IMR-90 (cell line): Measurements from ENCODE around the gene RPL18. TPM values are rescaled to one million over a fixed set of nuclear protein-coding genes. Genes with fewer than 3 reads are reported as not detected.

Experiments
- ATAC-seq: fragments of 200-7000 bp; cut with Tn5 transposase; 2 replicates; pipeline ENCODE4 v1.9.1; 2020; ENCODE audit warnings: low read depth, mild to moderate bottlenecking, moderate library complexity
- BruUV-seq: library from RNA; stranded (reverse); fragments of 400-500 nt; replicated peaks from 2 replicates; lab custom pipeline; 2021; lab: Mats Ljungman, UMichigan
- CTCF ChIA-PET: fragments of 300-600 bp; formaldehyde crosslinking; extraction: SDS; loops from one replicate; lab custom pipeline; 2021; ENCODE audit warnings: antibody characterized with exemption; lab: Yijun Ruan, JAX
- POLR2A ChIA-PET: fragments of 300-600 bp; sonication (Branson Sonifier 250); formaldehyde crosslinking; loops from one replicate; lab custom pipeline; 2022; ENCODE audit warnings: antibody characterized with exemption; ENCODE audit not compliant: unreplicated experiment; lab: Charles Lee
- DNase-seq: peaks from one replicate; pipeline ENCODE4 v3.0.0; 2013
- H2AFZ ChIP-seq: replicated peaks from 2 replicates; pipeline ENCODE3; 2013; ENCODE audit warnings: low read length, mild to moderate bottlenecking; ENCODE audit not compliant: poor library complexity
- H2AK5ac ChIP-seq: 2 replicates; pipeline ENCODE4 v1.6.1; 2013; ENCODE audit warnings: low read depth, low read length, inconsistent platforms
- H2AK9ac ChIP-seq: replicated peaks from 2 replicates; pipeline ENCODE3; 2013; ENCODE audit warnings: mild to moderate bottlenecking, low read depth, low read length, moderate library complexity; ENCODE audit not compliant: poor library complexity
- H2BK120ac ChIP-seq: 2 replicates; pipeline ENCODE4 v1.6.1; 2013; ENCODE audit warnings: low read depth, low read length, inconsistent platforms
- H2BK15ac ChIP-seq: 3 replicates; pipeline ENCODE4 v1.6.1; 2013; ENCODE audit warnings: low read depth, low read length, inconsistent platforms
- H2BK20ac ChIP-seq: 2 replicates; pipeline ENCODE4 v1.6.1; 2013; ENCODE audit warnings: low read depth, mild to moderate bottlenecking, inconsistent platforms, low read length, moderate library complexity
- H2BK5ac ChIP-seq: 2 replicates; pipeline ENCODE4 v1.6.1; 2013; ENCODE audit warnings: mild to moderate bottlenecking, low read depth, low read length, inconsistent platforms; ENCODE audit not compliant: poor library complexity, severe bottlenecking
- H3K14ac ChIP-seq: replicated peaks from 2 replicates; pipeline ENCODE4 v1.6.1; 2013; ENCODE audit warnings: low read depth, low read length, inconsistent platforms
- H3K18ac ChIP-seq: 2 replicates; pipeline ENCODE4 v1.6.1; 2013; ENCODE audit warnings: low read depth, low read length, control low read depth
- H3K23ac ChIP-seq: 2 replicates; pipeline ENCODE4 v1.6.1; 2013; ENCODE audit warnings: low read depth, low read length, inconsistent platforms
- H3K27ac ChIP-seq: 2 replicates; pipeline ENCODE4 v1.5.1; 2013; ENCODE audit warnings: mild to moderate bottlenecking, control low read depth, low read length; ENCODE audit not compliant: insufficient read depth
- H3K27me3 ChIP-seq: 2 replicates; pipeline ENCODE4 v1.6.1; 2013; ENCODE audit warnings: low read length; ENCODE audit not compliant: control insufficient read depth, insufficient read depth
- H3K36me3 ChIP-seq: 2 replicates; pipeline ENCODE4 v1.6.1; 2013; ENCODE audit warnings: low read length, mixed read lengths; ENCODE audit not compliant: control insufficient read depth, insufficient read depth
- H3K4ac ChIP-seq: 2 replicates; pipeline ENCODE4 v1.6.1; 2013; ENCODE audit warnings: low read depth, low read length, inconsistent platforms
- H3K4me1 ChIP-seq: 2 replicates; pipeline ENCODE4 v1.6.1; 2013; ENCODE audit warnings: low read length, mixed read lengths; ENCODE audit not compliant: control insufficient read depth, insufficient read depth
- H3K4me2 ChIP-seq: 2 replicates; pipeline ENCODE4 v1.6.1; 2013; ENCODE audit warnings: low read depth, mild to moderate bottlenecking, control low read depth, low read length, moderate library complexity
- H3K4me3 ChIP-seq: 2 replicates; pipeline ENCODE4 v1.5.1; 2013; ENCODE audit warnings: low read depth, mild to moderate bottlenecking, control low read depth, low read length, moderate library complexity; ENCODE audit not compliant: insufficient read depth
- H3K56ac ChIP-seq: 2 replicates; pipeline ENCODE4 v1.6.1; 2013; ENCODE audit warnings: low read length, inconsistent platforms; ENCODE audit not compliant: insufficient read depth; ENCODE audit errors: extremely low read depth
- H3K79me1 ChIP-seq, 2 experiments: 2 replicates each; pipeline ENCODE4 v1.6.1; 2013; ENCODE audit warnings: low read length in 2 of 2, inconsistent platforms in 1 of 2, low read depth in 1 of 2
- H3K9ac ChIP-seq: 2 replicates; pipeline ENCODE4 v1.6.1; 2013; ENCODE audit warnings: low read depth, low read length, control low read depth
- H3K9me1 ChIP-seq: 2 replicates; pipeline ENCODE4 v1.6.1; 2013; ENCODE audit warnings: low read length, inconsistent platforms; ENCODE audit not compliant: insufficient read depth
- H3K9me3 ChIP-seq: 2 replicates; pipeline ENCODE4 v1.6.1; 2013; ENCODE audit warnings: low read length; ENCODE audit not compliant: control insufficient read depth, insufficient read depth
- H4K20me1 ChIP-seq: 2 replicates; pipeline ENCODE4 v1.6.1; 2013; ENCODE audit warnings: low read length, inconsistent platforms; ENCODE audit not compliant: insufficient read depth
- H4K5ac ChIP-seq: 2 replicates; pipeline ENCODE4 v1.6.1; 2013; ENCODE audit warnings: mild to moderate bottlenecking, low read depth, low read length, control low read depth
- H4K8ac ChIP-seq, 2 experiments: 2 replicates each; pipeline ENCODE4 v1.6.1; 2013; ENCODE audit warnings: low read depth in 2 of 2, low read length in 2 of 2, control low read depth in 1 of 2, inconsistent platforms in 1 of 2
- H4K91ac ChIP-seq: 2 replicates; pipeline ENCODE4 v1.6.1; 2013; ENCODE audit warnings: low read depth, low read length, inconsistent platforms; ENCODE audit not compliant: insufficient read depth
- MXI1 ChIP-seq: IDR thresholded peaks from 2 replicates; pipeline ENCODE4 v1.6.1; 2012; ENCODE audit warnings: low read depth, mild to moderate bottlenecking, low read length, moderate library complexity, borderline replicate concordance
- WGBS, 2 experiments: methylation state at CpG; one replicate each; pipeline versions ENCODE4 v1.1.5 to v1.1.7; 2013; ENCODE audit warnings: missing lambda C conversion rate in 2 of 2; ENCODE audit not compliant: insufficient read length in 1 of 2; ENCODE audit errors: extremely low coverage in 2 of 2; 5-methylcytosine and 5-hydroxymethylcytosine counted together
- dilution Hi-C: fragments of 300-500 bp; cut with HindIII; formaldehyde crosslinking; loops from one replicate; pipeline ENCODE4 v1.14.3; 2018; ENCODE audit warnings: low sequenced_read_pairs; ENCODE audit not compliant: unreplicated experiment
- in situ Hi-C: fragments of 300-500 bp; cut with MboI; formaldehyde crosslinking; loops from 3 replicates; pipeline ENCODE4 v1.14.3; 2019; ENCODE audit warnings: low sequenced_read_pairs, inconsistent platforms, mixed read lengths
- intact Hi-C: fragments of 100-400 bp; cut with micrococcal nuclease; formaldehyde crosslinking; loops from 2 replicates; pipeline ENCODE4 v1.10.0; 2022
- polyA plus RNA-seq, 3 experiments: library from polyadenylated mRNA; depleted of rRNA; stranded (reverse); fragments of >200 nt; gene quantifications; 2 replicates each; pipeline ENCODE4 v1.2.3, GENCODE V29; 2012; ENCODE audit warnings: low replicate concordance in 1 of 3
- total RNA-seq: library from RNA; depleted of rRNA; stranded (reverse); fragments of >200 nt; gene quantifications from 2 replicates; pipeline ENCODE4 v1.2.3, GENCODE V29; 2012
- TF ChIP-seq, protein P1 (sequence below): conservative IDR thresholded peaks from 2 replicates; pipeline ENCODE4 v1.5.1; 2012; ENCODE audit warnings: mild to moderate bottlenecking, low read depth, low read length, improper control_type of control experiment

Gene RPL18
- total and polyA plus RNA-seq, 2 of the 4 experiments (the other 2 are of a cell fraction), result 1,909 to 2,254 TPM

DNA sequence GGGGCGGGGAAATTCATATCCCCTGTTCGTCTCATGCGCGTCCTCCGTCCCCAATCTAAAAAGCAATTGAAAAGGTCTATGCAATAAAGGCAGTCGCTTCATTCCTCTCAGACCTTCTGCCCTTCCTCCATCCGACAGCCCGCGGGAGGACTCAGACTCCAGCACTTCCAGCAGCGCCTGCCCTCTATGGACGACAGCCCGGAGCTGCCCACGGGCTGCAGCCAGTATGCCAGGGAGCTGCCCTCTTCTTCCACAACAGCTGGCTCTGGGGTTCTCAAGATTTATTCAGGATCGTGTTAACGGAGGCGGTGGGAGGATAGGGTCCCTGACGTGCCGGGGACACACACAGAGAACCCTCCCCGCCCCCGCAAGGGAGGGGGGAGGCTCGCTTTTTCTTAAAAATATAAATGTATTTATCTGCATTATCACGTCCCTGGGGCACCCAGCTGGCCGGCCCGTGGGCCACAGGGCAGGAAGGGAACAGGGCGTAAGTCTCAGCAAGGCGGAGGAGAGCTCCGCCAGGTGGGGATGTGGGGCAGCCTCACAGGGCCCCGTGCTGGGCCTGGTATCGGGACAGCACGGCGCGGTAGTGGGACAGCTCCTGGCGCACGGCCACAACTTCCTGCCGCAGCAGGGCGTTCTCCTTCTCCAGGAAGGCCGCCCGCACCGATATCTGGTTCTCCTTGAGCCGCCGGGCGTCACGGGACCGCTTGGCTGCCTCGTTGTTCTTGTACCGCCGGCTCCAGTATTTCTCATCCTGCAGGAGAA lies 11.5 kb upstream of the RPL18 start:
- Histone ChIP-seq H2BK5ac (no peak overlapping the region), H2BK20ac (no peak overlapping the region), H3K9me3 (no peaks in the 10 kb centered on the region), H4K5ac (no peak overlapping the region; the same call in 1 of the 2 replicates), H3K18ac (no peak overlapping the region), H3K9ac (no peak overlapping the region), H3K23ac (no peak overlapping the region), H3K4ac (peak overlapping the region; percentile 5; the same call in 1 of the 2 replicates), H2AFZ (peak overlapping the region; percentile 46), H3K9me1 (peaks cover 23% of the 10 kb centered on the region), H2AK9ac (peak overlapping the region; percentile 79), H3K79me1 (peaks cover 0 to 15% of the 10 kb centered on the region in 2 experiments; a peak in 3 of 4 replicates), H4K8ac (peak overlapping the region in 1 of 2 experiments; percentile 59; a peak in 1 of 4 replicates), H3K27me3 (no peaks in the 10 kb centered on the region), H3K4me1 (peaks cover 39% of the 10 kb centered on the region), H2BK120ac (no peak overlapping the region), H4K91ac (no peak overlapping the region; the same call in 1 of the 2 replicates), H3K56ac (no peak overlapping the region), H2AK5ac (no peak overlapping the region), H3K4me3 (no peak overlapping the region), H3K4me2 (no peak overlapping the region; the same call in 1 of the 2 replicates), H2BK15ac (no peak overlapping the region), H3K27ac (no peak overlapping the region; the same call in 1 of the 2 replicates), H4K20me1 (no peaks in the 10 kb centered on the region), H3K14ac (no peak overlapping the region), H3K36me3 (peaks cover 6% of the 10 kb centered on the region; the same call in 1 of the 2 replicates)
- peak; percentile 9 for ATAC-seq
- 14% methylated on average over 12 of the region's 47 CpGs; no CpG with 5 or more reads in 1 of the 2 experiments for WGBS, 2 experiments
- in situ Hi-C loops (no loop called here), intact Hi-C loops (no loop called here), dilution Hi-C loops (no loop called here)
- TF ChIP-seq MXI1, result no peak
- TF ChIP-seq, protein P1, sequence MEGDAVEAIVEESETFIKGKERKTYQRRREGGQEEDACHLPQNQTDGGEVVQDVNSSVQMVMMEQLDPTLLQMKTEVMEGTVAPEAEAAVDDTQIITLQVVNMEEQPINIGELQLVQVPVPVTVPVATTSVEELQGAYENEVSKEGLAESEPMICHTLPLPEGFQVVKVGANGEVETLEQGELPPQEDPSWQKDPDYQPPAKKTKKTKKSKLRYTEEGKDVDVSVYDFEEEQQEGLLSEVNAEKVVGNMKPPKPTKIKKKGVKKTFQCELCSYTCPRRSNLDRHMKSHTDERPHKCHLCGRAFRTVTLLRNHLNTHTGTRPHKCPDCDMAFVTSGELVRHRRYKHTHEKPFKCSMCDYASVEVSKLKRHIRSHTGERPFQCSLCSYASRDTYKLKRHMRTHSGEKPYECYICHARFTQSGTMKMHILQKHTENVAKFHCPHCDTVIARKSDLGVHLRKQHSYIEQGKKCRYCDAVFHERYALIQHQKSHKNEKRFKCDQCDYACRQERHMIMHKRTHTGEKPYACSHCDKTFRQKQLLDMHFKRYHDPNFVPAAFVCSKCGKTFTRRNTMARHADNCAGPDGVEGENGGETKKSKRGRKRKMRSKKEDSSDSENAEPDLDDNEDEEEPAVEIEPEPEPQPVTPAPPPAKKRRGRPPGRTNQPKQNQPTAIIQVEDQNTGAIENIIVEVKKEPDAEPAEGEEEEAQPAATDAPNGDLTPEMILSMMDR, result peak; percentile 13; the same call in 1 of the 2 replicates
- BruUV-seq, result no TSS peak
- no peak for DNase-seq
- CTCF ChIA-PET, result no interaction called here
- POLR2A ChIA-PET, result interaction anchor here (0.5 kb wide), 1 partner anchor 907 kb away, joined by 5 read pairs; no protein-coding TSS in a partner anchor
